ENCODE measurements around the gene GAR1.

Gene GAR1

DNA sequence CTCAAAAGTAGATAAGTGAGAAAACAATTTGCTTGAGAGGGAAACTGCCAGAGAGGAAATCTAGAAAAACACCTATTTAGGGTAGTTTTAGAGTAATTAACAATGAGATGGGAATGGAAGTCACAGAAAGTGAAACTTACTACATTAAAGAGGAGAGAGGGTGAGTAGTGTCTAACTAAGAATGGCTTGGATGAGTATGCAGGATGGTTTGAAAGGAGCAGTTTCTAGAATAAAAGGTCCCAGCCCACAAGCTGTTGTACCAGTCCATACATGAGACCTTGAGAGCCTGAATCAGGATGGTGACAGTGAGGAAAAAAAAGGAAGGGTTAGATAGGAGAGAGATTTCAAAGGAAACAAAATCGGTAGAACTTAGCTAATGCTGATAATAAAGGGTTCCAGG lies 1.3 kb downstream of the GAR1 start:
- no peak for DNase-seq (ENCODE audit: low read depth)
- TF ChIP-seq, protein P1, sequence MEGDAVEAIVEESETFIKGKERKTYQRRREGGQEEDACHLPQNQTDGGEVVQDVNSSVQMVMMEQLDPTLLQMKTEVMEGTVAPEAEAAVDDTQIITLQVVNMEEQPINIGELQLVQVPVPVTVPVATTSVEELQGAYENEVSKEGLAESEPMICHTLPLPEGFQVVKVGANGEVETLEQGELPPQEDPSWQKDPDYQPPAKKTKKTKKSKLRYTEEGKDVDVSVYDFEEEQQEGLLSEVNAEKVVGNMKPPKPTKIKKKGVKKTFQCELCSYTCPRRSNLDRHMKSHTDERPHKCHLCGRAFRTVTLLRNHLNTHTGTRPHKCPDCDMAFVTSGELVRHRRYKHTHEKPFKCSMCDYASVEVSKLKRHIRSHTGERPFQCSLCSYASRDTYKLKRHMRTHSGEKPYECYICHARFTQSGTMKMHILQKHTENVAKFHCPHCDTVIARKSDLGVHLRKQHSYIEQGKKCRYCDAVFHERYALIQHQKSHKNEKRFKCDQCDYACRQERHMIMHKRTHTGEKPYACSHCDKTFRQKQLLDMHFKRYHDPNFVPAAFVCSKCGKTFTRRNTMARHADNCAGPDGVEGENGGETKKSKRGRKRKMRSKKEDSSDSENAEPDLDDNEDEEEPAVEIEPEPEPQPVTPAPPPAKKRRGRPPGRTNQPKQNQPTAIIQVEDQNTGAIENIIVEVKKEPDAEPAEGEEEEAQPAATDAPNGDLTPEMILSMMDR (IDR thresholded peaks at IDR 0.05; ENCODE audit: control insufficient read depth, insufficient read depth, low read depth, low read length, missing control alignments), result no peak
- no peak overlapping the region; the same call in 1 of the 2 replicates for H3K4me3 ChIP-seq (ENCODE audit: control insufficient read depth, low read depth, low read length)

GRCh38 chr4:109818268-109818667 lies 2.7 kb downstream of the GAR1 start:
- no peak for DNase-seq (ENCODE audit: low read depth)
- no peak overlapping the region for H3K4me3 ChIP-seq (ENCODE audit: control insufficient read depth, low read depth, low read length)
- TF ChIP-seq, protein P1 (IDR thresholded peaks at IDR 0.05; ENCODE audit: control insufficient read depth, insufficient read depth, low read depth, low read length, missing control alignments), result no peak

- peak; percentile 3 for DNase-seq (ENCODE audit: low read depth)
- no peak overlapping the region for H3K4me3 ChIP-seq (ENCODE audit: control insufficient read depth, low read depth, low read length)
- TF ChIP-seq, protein P1 (IDR thresholded peaks at IDR 0.05; ENCODE audit: control insufficient read depth, insufficient read depth, low read depth, low read length, missing control alignments), result no peak
Observed at GRCh38 chr4:109820563-109820962, 5.0 kb downstream of the GAR1 start.

DNA sequence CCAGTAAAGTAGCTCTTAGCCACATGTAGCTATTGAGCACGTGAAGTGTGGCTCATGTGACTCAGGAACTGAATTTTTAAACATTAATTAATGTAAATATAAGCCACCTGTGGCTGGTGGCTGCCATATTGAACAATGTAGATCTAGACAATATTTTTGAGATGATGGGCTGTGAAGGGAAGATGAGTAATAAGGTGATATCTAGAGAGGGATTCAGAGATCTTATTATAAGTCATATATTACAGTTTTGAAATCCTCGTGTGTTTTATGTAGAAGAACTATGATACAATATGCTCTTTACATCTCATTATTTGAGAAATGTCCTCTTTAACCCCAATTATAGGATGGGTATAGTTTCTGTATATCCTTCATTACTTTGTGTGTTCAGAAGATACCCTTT lies 5.6 kb downstream of the GAR1 start:
- H3K4me3 ChIP-seq (ENCODE audit: control insufficient read depth, low read depth, low read length), result no peak overlapping the region
- no peak for DNase-seq (ENCODE audit: low read depth)

GRCh38 chr4:109826719-109827118 lies 11.2 kb downstream of the GAR1 start:
- DNase-seq (ENCODE audit: low read depth), result peak; percentile 4
- H3K4me3 ChIP-seq (ENCODE audit: control insufficient read depth, low read depth, low read length), result no peak overlapping the region
- TF ChIP-seq, protein P1 (IDR thresholded peaks at IDR 0.05; ENCODE audit: control insufficient read depth, insufficient read depth, low read depth, low read length, missing control alignments), result peak; percentile 34

More for the DNA sequence above, 5.6 kb downstream of the GAR1 start:
- TF ChIP-seq, protein P1 (IDR thresholded peaks at IDR 0.05; ENCODE audit: control insufficient read depth, insufficient read depth, low read depth, low read length, missing control alignments), result no peak

DNA sequence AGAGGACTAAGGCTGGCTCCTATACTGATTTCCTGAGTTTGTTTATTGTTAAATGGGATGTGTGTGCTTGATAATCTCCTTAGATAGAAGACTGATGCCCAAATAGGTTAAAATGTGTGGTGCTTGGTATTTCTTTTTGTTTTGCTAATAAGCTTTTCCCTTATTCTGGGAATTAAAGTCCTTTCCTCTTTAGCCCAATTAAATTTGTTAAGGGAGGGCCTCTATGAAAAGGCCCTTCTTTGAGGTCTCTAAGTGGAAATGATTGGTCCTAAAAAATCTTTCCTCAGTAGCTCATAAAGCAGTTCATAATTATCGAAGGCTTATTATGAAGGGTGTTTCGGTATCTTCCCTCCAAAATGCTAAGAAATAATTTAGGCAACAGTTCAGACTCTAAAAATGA lies 12.1 kb downstream of the GAR1 start, which contains the start of gene RRH:
Gene RRH, plus strand, starts transcription at position 301 of the 400 bp plus-strand sequence. Its CDS starts 56 bp downstream, at position 357.
- DNase-seq (ENCODE audit: low read depth), result no peak
- TF ChIP-seq, protein P1 (IDR thresholded peaks at IDR 0.05; ENCODE audit: control insufficient read depth, insufficient read depth, low read depth, low read length, missing control alignments), result no peak
- no peak within 1 kb of the TSS for H3K4me3 ChIP-seq (ENCODE audit: control insufficient read depth, low read depth, low read length)

- TF ChIP-seq, protein P1 (IDR thresholded peaks at IDR 0.05; ENCODE audit: control insufficient read depth, insufficient read depth, low read depth, low read length, missing control alignments), result no peak
- H3K4me3 ChIP-seq (ENCODE audit: control insufficient read depth, low read depth, low read length), result no peak overlapping the region
- no peak for DNase-seq (ENCODE audit: low read depth)
Observed at GRCh38 chr4:109833756-109834155, 18.2 kb downstream of the GAR1 start.
